Measurements from ENCODE around the gene KIF26A.

DNA sequence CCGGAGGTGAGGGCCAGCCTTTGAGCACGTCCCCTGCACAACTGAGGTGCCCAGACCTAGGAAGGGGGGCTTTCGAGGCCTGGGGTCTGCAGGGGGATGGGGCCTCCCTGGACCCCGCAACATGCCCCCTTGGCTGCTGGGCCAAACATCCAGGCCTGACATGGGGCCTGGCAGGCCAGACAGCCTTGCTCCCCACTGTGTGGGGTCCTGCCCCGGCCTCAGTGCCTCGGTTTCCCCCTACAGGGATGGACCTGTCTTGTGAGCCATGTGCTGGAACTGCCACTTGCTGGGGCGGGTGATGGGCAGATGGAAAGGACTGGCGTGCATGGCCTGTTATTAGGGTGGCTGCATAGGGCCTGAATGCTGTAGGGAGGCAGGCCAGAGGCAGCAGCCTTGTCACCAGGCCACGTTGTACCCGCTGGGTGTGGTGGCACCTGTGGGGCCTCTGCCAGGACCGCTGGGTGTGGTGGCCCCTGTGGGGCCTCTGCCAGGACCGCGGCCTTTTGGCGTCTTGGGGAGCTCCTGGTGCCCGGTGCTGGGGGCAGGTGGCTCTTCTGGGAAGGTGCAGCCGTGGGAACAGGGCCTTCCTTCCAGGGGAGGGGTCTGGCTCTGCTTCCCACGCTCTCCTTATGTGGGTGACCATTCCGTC, 32.4 kb upstream of the KIF26A start:
- TF ChIP-seq CTCF (IDR thresholded peaks at IDR 0.05 in 8 of 11, conservative IDR thresholded peaks at IDR 0.05 in 3 of 11) (no peak), POLR2A (IDR thresholded peaks at IDR 0.05) (no peak)
